Fibroblast of skin of scalp (primary cell): ENCODE measurements around the gene NGFR.
"Not testable (repeated sequence)": the region's sequence is repeated elsewhere in the genome, so short reads cannot be mapped to it uniquely, and the experiment has no call there.

Experiments used
- DNase-seq: peaks from one replicate; pipeline ENCODE4 v3.0.0-alpha.2; 2013

Gene NGFR

DNA sequence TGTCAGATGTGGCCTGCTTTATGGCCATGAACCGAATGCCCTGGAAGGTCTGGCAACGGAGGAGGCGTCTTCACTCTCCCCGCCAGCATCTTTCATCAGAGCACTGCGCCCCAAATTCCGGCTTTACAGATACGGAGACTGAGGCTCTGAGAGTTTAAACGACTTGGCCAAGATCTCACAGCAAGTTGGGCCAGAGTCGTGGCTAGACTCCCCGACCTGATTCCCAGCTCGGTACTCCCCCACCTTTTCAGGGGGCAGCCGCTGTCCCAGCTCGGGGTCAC lies 1.7 kb downstream of the NGFR start:
- no peak for DNase-seq

DNA sequence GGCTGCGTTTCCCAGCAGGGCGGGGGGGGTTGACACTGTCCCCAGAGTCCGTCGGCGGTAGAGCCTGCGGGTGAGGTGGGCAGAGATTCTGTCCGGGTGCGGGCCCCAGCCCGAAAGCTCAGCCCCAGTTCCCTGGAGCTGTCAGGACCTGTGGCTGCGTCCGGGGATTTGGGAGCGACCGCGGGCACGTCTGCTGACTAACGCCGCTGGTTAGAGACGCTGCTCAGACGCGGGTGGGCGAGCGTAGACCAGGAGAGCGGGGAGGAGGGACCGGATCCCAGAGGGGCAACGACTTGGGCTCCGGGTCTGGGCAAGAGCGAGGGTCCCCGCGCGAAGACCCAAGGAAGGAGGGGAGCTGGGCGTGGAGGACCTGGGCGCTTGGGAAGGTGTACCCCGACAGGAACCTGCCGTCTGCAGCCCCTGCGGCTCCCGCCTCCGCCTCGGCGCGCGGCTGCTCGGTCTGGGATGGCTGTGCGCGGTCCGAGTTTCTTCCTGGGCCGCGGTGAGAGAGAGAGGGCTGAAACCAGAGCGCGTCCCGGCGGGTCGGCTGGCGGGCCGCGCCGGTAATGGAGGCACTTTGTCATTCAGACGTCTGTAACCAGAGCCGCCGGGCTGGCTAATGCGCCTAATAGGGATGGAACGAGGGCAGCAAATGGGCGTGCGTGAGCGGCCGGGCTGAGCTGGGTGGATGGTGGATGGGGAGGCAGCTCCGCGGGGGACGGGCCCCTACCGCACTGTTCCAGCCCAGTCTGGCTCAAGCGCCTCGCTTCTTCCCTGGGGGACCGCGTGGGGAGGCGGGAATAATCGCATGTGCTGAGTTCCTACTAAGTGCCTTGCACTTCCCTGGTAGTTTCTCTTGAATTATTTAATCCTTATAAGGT lies 2.3 kb downstream of the NGFR start:
- peak; percentile 18 for DNase-seq

DNA sequence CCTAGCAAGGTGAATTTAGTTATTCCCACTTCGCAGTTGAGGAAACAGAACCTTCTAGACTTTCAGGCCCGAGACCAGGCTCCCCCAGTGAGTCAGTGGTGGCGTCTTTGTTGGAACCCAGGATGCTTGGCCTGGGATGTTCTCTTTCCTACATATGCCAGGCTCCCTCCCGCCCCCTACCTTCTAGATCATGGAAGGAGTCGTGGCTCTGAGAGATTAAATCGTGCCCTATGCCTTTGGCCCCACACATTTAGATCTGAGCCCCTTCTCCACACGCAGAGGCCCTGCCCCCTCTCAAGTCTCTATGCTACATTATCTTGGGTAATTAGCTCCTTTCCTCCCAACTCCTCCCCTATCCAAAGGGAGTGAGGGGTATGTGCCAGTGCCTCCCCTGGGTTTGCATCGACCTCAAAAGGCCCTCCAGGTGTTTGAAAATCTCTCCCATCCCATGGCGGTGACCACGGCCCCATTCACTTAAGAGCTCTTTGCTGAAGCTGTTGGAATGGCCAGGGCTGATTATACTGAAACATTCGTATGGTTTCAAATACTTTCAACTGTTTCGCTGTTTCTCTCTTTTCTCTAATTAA lies 3.0 kb downstream of the NGFR start:
- no peak for DNase-seq

DNA sequence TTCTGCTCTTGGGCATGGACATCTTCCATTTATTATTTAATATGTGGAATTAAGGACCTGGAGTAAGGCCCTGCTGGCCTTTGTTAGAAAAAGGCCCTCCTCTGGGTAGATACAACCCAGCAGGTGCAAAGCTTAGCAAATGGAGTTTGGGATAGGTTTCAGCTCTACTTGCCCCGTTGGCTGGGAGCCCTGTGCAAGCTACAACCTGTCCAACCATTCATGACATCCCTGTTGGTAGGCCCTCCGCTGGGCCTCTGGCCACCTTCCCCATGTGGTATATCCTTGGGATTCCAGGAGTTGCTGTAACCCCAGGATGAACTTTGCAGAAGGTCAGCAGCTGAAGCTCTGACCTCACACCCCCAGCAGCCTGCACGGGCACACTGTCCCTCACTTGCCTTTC lies 6.4 kb downstream of the NGFR start:
- no peak for DNase-seq

DNA sequence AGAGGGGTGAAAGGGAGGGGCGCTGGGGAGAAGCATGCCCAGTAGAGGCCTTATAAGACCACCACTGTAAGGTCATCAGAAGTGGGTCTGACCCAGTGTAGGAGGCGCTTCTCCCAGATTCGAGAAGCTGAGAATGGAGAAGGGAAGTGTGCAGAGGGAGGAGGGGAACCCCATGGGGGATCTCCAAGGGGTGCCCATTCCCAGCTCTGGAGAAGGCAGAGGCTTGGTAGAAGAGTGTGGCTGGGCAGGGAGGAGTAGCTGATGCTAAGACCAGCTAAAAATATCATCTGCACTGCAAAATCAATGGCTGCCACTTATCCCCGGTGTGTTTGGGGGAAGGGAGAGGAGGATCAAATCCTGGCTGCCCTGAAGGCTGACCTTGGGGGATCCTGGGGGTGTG lies 7.2 kb downstream of the NGFR start:
- DNase-seq = no peak

DNA sequence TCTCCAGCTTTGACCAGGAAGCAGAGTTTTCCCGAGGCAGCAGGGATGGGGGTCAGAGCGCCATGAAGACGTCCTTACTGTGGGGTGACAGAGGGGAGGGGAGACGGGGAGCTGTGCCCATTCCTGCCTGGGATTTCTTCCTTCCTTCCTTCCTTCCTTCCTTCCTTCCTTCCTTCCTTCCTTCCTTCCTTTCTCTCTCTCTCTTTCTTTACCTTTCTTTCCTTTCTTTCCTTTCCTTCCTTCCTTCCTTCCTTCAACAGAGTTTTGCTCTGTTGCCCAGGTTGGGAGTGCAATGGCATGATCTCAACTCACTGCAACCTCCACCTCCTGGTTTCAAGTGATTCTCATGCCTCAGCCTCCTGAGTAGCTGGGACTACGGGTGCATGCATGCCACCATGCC lies 7.6 kb downstream of the NGFR start:
- not testable (repeated sequence) for DNase-seq

DNA sequence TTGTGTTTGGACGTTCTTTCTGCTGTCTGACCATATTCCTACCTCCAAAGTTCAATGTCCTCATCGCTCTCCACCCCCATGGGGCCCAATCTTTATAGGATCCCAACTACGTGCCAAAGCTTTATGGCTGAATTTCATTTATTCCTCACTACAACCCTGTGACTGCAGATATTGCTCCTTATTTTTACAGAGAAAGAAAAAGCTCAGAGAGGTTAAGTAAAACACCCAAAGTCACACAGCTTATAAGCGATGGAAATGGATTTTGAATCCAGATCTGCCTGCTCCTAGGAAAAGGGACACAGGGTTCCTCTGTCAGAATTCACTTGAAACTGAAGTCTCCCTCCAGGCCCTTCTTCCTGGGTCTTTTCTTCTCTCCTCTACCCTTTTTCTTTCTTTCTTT lies 9.3 kb downstream of the NGFR start:
- no peak for DNase-seq

DNA sequence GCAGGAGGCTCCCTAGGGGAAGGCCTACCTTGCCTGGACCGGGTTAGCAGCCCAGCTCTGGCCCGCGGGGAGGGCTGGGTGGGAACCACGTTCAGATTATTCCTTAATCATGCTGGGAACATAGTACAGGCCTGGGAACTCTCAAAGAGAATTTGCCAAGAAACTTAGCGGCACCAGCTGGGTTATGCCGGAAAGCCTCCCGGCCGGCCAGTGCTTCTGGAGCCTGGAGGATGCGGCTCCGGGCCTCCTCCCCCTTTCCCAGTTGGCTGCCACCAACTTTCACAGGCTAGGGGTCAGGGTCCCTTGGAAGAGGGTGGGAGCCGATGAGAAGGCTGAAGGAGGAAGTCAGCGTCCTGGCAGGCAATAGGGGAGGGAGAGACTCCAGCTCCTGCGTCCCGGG lies 10.8 kb downstream of the NGFR start:
- DNase-seq = no peak

DNA sequence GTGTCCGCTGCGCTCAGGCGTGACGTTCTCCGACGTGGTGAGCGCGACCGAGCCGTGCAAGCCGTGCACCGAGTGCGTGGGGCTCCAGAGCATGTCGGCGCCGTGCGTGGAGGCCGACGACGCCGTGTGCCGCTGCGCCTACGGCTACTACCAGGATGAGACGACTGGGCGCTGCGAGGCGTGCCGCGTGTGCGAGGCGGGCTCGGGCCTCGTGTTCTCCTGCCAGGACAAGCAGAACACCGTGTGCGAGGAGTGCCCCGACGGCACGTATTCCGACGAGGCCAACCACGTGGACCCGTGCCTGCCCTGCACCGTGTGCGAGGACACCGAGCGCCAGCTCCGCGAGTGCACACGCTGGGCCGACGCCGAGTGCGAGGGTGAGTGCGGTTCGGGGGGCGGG lies 11.2 kb downstream of the NGFR start:
- DNase-seq = no peak

DNA sequence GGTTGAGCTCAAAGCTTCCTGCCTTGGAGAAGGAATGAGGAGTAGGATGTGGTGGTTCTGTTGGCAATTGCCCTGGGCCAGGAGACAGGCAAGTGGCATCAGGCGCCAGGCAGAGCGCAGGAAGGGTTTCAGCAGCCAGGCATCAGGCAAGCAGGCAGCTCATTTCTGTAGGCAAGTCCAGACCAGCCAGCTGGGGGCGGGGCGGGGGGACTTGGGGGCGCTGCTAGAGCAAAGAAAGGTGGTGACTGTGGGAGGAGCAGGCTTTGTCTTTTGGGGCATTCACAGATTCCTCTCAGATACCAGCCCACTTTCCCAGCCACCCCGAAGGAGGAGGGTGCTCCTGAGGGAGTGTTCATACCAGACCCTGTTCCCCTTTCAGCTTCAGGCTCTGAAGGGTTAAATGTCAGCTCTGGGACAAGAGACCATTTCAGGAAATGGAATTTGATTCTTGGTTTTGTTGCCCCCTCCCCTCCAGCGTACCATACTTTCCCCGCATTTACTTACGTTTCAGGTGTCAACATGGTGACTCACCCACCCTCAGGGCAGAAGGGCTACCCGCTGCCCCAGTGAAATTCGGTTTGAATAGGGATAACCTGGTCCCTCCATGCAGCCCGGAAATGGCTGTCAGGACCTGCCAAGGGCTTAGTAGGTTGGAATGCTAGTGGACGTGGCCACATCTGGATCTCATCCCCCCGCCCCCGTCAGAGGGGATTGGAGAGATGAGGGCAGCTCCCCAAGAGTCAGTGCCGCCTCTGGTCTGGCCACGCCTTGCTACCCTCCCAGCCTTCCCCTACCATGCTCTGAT lies 13.2 kb downstream of the NGFR start:
- peak; percentile 42 for DNase-seq

DNA sequence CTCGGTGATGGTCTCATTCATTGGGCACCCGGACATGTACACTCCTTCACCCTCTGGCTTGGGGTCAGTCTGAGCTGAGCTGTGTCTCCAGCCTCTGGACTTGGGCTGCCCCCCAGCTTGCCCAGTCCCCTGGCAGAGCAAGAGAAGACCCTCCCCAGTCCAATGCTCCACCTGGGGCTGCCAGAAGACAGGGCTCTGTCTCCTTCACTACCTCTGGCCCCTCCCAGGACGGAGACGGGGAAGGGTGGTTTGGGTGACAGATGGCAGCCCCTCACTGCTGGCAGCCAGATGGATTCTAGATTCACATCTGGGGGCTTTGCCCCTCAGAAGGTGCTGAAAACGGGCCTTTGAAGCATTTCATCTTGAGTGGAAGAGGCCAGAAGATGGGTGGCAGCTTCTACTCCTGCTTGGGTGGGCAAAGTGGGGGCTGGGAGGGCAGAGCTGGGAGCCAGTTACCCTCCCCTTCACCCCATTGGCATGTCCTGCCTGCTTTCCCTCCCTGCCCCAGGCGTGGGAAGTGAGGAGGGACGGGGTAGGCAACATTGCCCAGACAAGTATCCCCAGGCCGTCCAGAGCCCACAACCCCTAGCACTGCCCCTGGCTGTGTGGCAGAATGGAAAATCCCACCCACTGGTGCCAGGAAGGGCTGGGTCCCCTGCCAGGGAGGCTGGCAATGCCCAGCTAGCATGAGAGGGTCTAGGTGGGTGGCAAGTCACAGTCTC lies 13.9 kb downstream of the NGFR start:
- no peak for DNase-seq

DNA sequence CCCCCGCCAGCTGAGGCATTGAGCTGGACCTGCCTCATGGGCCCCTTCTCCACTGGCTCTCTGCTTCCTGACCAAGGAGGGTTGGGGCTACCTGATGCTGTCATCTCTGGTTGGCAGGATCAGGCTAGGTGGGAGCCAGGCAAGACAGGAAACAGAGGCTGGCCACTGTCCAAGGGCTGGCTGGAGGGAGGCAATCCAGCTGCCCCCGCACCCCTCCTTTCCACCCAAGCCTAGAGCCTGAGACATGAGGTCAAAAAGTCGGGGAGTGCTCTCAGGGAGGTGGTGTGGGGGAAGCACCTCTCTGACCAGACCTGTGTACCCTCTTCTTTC lies 14.5 kb downstream of the NGFR start:
- no peak for DNase-seq

DNA sequence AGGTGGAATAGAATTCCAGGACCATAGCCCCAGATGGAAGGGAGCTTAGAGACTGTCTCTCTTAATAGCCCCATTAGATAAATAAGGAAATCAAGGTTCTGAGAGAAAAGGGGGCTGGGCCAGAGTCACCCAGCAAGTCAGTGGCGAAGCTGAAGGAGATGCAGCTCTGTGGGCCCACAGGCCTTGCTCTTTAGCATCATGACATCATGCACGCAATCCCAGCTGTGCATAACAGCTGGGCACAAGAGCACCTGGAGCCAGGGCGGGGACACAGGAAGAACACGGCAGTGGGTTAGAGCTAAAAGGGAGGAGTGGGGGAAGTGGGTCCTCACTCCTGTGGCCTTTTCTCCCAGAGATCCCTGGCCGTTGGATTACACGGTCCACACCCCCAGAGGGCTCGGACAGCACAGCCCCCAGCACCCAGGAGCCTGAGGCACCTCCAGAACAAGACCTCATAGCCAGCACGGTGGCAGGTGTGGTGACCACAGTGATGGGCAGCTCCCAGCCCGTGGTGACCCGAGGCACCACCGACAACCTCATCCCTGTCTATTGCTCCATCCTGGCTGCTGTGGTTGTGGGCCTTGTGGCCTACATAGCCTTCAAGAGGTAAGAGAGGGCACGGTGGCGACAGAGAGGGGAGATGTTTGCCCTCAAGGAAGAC lies 15.1 kb downstream of the NGFR start:
- DNase-seq = no peak

DNA sequence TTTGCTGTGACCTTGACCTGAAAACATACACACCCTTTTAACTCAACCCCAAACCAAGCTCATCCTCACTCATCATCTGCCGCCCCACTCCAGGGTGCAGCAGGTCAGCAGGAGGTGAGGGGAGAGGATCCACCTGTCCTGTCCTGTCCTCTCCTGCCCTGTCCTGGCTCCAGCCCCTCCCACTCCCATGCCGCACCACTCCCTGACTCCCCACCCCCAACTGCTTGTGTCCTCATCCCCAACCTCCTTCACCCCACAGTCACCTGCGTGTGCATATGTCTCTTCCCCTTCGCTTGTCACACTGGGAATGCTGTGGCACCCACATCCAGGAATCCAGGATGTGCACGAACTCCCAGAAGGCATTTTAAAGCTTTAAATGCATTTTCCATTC lies 15.6 kb downstream of the NGFR start:
- no peak for DNase-seq

DNA sequence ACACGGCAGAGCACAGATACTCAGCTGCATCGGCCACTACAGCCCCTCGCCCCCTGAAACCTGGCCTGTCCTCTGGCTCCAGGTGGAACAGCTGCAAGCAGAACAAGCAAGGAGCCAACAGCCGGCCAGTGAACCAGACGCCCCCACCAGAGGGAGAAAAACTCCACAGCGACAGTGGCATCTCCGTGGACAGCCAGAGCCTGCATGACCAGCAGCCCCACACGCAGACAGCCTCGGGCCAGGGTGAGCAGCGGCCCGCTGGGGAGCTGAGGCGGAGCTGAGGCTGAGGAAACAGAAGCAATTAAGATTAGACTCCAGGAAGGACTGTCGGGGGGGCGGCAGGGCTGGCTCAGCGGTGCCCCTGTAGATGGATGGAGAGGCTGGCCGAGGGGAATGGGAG lies 16.7 kb downstream of the NGFR start:
- DNase-seq = no peak

DNA sequence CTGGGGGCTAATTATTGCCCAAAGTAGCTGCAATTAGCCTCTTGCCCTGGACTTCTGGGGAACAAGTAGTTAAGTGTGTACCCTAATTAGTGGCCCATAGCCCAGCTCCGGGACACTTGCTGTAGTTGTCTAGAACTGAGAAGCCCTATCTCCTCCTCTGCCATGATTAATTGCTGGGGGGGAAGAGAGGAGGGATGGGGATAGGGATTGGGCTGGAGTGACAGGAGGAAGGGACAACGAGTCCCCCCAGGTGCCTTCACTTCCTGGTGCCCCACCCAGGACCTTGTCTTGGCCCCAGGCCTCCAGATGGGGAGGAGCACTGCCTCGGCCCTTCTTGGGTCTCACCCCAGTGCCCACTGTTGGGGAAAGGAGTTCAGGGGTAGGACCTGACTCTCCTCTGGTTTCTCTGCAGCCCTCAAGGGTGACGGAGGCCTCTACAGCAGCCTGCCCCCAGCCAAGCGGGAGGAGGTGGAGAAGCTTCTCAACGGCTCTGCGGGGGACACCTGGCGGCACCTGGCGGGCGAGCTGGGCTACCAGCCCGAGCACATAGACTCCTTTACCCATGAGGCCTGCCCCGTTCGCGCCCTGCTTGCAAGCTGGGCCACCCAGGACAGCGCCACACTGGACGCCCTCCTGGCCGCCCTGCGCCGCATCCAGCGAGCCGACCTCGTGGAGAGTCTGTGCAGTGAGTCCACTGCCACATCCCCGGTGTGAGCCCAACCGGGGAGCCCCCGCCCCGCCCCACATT lies 17.4 kb downstream of the NGFR start:
- DNase-seq = no peak

DNA sequence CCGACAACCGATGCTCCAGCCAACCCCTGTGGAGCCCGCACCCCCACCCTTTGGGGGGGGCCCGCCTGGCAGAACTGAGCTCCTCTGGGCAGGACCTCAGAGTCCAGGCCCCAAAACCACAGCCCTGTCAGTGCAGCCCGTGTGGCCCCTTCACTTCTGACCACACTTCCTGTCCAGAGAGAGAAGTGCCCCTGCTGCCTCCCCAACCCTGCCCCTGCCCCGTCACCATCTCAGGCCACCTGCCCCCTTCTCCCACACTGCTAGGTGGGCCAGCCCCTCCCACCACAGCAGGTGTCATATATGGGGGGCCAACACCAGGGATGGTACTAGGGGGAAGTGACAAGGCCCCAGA lies 17.9 kb downstream of the NGFR start:
- no peak for DNase-seq

DNA sequence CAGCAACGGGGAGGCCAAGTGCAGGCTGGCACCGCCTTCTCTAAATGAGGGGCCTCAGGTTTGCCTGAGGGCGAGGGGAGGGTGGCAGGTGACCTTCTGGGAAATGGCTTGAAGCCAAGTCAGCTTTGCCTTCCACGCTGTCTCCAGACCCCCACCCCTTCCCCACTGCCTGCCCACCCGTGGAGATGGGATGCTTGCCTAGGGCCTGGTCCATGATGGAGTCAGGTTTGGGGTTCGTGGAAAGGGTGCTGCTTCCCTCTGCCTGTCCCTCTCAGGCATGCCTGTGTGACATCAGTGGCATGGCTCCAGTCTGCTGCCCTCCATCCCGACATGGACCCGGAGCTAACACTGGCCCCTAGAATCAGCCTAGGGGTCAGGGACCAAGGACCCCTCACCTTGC lies 18.5 kb downstream of the NGFR start:
- DNase-seq = no peak

DNA sequence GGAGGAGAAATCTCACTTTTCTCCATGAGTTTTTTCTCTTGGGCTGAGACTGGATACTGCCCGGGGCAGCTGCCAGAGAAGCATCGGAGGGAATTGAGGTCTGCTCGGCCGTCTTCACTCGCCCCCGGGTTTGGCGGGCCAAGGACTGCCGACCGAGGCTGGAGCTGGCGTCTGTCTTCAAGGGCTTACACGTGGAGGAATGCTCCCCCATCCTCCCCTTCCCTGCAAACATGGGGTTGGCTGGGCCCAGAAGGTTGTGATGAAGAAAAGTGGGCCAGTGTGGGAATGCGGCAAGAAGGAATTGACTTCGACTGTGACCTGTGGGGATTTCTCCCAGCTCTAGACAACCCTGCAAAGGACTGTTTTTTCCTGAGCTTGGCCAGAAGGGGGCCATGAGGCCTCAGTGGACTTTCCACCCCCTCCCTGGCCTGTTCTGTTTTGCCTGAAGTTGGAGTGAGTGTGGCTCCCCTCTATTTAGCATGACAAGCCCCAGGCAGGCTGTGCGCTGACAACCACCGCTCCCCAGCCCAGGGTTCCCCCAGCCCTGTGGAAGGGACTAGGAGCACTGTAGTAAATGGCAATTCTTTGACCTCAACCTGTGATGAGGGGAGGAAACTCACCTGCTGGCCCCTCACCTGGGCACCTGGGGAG lies 19.1 kb downstream of the NGFR start:
- DNase-seq = peak; percentile 32

DNA sequence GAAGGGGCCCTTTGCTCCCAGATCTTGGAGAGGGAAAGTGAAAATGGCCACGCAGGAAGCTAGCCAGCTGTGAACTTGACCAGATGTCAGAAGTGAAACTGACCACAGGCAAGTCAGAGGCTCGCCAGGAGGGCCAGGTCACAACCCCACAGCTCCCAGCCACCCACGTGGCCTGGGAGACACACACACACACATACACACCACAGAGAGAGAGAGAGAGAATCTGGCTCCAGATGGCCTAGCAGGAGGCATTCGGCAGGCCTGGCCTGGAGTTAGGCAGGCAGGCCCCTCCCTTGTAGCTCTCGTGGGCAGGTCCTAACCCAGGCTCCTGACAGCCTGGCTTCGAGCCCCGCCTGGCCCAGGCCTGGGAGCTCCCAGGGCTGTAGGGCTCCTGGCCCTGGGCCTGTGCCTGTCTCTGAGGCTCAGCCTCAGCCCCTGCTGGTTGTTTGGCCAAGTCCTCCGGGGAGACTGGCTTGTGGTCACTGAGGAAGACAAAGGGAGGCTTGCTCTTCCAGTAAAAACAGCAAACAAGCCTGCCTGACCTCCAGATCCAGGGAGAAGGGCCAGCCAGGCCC lies 20.2 kb downstream of the NGFR start:
- DNase-seq = peak; percentile 95

DNA sequence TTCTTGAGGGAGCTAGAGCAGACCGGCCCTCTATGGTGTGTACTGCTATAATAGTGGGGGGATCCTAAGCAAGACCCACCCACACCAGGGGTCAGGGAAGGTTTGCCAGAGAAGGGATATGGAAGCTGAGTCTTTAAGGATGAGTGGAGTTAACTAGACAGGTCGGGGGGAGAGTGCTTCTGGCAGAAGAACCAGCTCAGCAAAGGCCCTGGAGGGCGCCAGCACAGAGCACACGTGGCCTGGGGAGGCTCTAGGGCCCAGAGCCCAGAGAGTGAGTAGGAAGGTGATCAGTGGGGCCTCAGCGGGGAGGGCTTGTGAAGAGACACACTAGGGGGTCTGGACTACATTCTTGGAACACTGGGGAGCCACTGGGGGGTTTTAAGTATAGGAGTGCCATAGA lies 21.1 kb downstream of the NGFR start:
- DNase-seq = peak; percentile 27
